HG02840 (cell line): ENCODE data around the gene ABHD14A.

Experiments used
- ATAC-seq: cut with Tn5 transposase; IDR thresholded peaks from one replicate; pipeline ENCODE4 v1.9.1; 2021; ENCODE audit warnings: mild to moderate bottlenecking, moderate library complexity, moderate number of reproducible peaks; ENCODE audit not compliant: unreplicated experiment, low FRiP score

The ABHD14A gene

DNA sequence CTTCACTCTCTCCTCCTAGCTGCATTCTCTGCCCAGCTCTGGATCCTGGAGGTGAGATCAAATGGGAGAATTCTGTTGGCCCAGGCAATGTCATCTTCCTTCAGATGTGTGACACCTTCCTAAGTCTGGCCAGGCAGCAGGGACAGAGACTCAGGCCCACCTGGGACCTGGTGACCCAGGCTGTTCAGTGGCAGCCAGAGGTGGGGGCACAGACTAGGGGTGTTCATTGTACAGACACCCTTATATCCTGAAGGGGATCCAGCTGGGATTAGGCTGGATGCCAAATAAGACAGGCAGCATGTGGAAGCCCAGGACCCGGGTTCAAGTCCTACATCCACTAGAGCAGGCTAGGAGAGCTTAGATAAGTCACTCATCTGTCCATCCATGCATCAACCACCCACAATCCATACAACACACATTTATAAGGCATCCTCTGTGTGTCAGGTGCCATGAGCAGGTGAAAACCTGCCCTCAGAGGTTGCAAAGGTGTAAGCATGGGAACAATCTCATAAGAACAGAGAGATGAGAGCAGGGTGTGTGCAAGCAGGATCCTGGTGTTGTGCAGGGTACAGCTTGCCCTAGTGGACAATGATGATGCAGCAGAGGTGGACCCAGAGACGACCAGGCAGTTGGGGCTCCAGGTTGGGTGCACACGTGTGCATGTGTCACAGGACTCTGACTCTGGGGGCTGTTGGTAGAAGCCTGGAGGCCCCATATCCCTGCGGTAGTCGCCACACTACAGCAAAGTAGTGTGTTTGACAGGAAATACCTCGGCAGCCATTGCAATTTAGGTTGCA is 39.1 kb downstream of the ABHD14A start:
- no peak for ATAC-seq

DNA sequence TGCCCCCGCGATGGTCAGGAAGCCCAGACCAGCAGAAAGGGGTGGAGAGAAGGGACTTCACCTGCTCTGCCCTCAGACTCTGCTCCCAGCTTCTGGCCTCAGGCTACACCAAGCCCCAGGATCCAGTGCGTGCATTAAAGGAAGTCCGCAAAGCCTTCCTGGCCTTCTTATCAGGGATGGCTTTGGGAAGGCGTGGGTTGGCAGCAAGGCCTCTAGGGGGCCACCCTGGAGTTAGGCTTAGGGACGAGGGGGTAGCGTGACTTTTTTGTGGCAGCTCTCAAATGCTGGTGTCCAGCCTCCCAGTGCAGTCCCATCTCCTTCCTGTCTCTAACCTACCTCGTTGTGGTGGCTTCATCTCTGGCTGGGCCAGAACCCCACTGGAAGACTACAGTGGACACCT is 39.7 kb downstream of the ABHD14A start:
- ATAC-seq: no peak

DNA sequence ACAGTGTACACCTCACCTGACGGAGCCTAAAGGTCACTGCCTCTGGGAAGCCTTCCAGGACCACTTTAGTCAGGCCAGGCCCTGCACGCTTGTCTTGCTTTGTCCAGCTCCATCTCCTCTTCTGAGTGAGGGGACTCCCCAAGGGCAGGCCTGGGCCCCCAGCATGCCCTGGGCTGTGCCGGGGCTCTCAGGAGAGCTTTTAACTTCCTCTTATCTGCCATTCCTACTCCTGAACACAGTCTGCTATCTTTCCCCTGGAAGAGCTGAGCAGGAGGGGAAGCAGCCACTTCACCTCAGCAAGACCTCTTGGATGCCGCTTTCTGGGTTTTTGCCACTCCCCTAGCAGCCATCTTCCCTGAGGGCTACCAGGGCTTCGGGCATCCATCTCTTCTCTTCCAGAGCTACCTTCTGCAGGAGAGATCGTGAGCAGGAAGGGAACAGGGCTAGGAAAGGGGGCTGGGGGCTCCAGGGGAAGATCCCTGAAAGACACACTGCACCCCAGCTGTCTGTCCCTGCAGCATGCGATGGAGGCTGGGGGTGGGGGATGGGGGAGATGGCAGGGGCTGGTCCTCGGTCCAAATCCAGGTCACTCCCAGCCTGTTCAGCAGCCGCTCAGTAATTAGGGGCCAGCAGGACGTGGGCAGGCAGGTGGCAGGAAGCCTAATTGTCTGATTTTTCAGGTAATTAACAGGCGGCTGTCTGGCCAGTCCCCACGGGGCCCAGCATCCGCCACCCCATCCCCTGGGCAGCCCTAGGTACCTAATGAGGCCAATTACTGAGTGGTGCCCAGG is 40.8 kb downstream of the ABHD14A start:
- ATAC-seq: no peak

DNA sequence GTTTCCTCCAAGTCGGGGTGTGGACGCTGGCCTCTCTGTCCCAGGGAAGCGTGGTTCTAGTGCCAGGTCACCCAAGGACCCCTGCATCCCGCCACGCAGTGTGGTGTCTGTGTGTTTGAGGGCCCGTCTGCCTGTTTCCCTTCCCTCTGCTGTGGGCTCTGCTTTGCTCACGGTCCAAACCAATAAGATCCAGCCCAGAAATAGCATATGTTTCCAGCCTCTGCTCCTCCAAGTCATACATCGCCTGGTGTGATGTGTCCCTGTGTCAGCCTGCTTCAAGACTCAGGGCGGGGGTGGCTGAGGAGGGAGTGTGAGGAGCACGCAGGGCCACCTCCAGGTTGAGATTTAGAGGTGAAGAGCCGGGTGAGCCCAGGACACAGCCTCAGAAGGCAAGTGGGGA is 42.7 kb downstream of the ABHD14A start:
- no peak for ATAC-seq

DNA sequence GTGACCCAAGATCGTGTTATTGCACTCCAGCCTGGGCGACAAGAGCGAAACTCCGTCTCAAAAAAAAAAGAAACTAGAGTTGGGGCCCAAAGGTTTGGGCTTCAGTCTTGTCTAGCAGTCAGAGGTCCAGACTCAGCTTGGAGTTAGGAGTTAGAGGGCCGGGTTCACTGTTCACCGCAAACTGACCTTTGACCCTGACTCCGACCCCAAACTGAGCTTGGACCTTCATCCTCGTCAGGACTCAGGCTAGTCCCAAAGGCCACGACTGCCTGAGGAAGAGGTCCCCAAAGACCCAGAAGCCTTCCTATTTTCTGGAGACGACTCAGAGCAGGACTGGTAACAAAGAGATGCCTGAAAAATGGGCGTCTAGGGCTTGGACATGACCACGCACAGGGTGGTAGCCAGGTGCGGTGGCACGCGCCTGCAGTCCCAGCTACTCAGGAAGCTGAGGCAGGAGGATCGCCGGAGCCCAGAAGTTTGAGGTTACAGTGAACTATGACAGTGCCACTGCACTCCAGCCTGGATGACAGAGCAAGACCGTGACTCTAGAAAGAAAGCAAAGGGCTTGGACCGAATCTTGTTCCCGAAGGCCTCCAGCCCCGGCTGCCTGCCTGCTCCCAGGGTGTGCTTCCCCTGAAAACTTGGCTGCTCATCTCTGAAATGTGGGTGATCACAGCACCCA is 43.6 kb downstream of the ABHD14A start:
- ATAC-seq: no peak

DNA sequence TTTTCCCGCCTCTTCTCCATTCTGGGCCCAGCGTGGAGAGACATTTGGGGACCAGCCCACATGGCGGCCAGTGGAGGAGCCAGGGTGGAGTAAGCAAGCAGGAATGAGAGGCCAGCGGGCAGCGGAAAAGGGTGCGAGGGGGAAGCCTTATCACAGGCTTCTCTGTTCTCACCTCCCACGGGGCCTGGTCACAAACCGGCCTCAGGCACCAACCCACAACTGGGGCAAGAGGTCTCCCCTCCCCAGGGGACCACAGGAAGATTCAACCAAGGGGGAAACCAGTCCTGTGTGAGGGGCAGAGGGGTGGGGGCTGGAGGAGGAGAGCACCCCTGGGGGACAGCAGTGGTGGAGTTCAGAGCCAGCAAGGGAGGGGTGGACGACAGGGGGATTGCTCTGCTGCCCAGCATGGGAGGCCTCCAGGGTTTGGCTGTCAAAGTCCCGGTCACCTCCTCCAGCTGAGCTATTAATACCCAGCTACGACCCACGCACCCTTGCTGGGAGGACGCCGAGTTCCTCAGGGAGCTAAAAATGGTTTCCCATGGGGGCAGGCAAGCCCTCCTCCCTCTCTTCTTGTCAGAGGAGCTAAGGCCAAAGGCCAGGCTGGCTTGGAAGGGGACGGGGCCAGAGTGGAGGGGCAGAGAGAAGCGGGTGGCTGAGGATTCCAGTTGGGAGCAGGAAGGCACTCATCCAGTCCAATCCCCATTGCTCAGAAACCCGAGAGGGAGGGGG is 44.7 kb downstream of the ABHD14A start:
- no peak for ATAC-seq

DNA sequence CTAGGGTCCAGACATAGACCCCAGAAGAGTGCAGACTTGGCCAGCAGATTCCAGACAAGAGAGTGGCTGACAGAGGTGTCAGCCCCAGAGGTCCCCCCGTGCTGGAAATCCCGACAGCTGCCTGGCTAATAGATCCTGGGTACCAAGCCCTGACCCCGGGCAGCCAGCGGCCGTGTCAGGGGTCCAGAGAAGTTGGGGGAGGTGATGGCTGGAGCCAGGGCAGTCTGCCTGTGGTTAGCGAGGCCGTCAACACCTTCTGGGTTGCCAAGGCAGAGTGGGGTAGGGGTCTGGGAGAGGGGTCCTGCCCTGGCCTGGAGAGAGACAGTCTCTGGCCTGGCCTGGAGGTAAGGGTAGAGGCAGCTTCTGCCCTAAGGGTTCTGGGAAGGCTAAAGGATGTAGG is 45.9 kb downstream of the ABHD14A start:
- no peak for ATAC-seq

DNA sequence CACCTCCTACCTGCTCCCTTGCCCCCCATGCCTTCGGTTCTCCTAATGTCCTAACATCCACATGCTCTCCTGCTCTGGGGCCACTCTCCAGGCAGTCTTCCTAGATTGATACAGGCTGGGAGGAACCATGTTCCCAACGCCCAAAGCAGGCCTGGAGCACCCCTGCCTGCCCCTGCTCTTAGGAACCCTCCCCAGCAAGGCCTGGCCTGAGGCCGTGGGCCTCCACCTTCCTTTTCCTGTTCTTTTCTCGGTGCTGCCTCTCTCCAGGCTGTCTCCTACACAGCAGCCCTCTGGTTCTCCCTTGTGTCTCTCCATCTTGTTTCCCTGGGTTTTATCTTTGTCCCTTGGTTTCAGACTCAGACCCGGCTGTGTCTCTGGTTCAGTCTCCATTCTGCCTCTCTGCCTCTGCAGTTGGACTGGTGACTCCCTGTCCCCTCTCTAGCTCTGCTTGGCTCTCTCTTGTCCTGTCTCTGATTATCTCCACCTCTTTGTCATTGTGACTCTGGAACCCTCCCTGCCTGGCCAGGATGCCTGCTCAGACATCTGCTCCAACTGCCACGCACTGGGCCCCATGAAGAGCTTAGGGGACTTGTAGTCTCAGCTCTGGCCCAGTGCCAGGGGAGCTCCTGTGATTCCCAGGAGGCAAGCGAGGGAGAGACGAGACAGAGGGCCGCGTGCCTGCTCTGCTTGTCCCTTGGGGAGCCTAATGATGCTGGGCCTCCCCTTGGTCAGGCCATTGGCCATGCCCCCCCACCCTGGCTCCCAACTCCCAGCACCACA is 46.8 kb downstream of the ABHD14A start:
- ATAC-seq: no peak

DNA sequence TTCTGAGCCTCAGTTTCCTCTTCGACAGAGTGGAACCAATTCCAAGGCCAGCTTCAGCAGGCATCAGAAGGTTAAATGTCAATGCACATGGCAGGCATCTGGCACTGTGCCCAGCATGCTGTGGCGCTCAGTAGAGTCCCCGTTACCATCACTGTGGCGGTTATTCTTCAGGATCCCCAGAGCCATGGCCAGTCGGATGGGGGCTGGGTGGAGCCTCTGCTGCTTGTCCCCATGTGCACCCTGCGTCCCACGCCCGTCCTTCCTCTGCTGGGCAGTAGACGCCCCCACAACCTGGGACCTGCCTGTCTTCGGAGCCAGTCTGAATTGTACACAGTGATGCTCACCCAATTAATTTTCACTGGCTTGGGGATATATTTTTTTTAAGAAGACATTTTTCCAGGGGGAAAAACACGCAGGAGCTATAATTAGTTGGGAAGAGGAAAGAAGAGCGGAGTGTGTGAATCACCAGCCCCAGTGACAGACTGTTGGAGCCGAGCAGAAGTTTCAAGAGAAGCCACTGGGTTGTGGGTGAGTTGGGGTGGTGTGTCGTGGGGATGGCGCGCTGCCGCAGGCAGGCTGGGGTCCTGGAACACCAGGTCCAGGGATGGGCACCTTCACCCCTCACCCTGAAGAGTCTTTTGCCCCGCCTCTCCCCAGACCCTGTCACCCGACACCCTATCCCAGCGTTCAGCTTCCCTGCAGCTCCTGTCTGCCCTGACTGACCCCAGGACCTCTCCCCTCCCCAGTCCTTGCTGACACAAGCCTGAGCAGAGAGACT is 47.6 kb downstream of the ABHD14A start:
- ATAC-seq: no peak

DNA sequence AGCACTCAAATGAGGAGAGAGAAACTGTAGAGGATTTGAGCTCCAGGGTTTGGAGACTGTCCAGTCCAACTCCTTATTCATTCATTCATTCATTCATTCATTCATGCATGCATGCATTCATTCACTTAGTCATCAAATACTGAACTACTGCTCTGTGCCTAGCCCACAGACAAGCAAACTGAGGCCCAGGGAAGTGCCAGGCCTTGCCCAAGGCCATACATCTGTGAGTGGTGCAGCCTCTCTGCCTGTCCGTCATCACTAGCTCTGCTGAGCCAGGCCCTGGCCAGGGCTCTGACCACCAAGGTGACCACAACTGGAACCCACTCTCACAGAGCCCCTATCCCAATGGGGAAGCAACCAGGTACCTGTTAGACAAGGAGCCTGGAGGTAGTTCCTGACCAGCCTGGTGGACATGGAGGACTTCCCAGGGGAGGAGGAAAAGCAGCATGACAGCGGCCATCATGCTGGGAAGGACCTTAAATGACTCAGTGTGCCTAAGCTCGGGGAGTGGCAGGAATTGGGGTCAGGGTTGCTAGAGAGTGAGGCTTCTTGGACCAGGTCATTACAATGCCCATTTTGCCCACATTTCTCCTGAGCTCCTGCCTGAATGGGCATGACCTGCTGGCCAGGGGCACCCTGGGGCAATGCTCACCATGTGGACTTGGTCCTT is 48.4 kb downstream of the ABHD14A start:
- ATAC-seq: no peak

DNA sequence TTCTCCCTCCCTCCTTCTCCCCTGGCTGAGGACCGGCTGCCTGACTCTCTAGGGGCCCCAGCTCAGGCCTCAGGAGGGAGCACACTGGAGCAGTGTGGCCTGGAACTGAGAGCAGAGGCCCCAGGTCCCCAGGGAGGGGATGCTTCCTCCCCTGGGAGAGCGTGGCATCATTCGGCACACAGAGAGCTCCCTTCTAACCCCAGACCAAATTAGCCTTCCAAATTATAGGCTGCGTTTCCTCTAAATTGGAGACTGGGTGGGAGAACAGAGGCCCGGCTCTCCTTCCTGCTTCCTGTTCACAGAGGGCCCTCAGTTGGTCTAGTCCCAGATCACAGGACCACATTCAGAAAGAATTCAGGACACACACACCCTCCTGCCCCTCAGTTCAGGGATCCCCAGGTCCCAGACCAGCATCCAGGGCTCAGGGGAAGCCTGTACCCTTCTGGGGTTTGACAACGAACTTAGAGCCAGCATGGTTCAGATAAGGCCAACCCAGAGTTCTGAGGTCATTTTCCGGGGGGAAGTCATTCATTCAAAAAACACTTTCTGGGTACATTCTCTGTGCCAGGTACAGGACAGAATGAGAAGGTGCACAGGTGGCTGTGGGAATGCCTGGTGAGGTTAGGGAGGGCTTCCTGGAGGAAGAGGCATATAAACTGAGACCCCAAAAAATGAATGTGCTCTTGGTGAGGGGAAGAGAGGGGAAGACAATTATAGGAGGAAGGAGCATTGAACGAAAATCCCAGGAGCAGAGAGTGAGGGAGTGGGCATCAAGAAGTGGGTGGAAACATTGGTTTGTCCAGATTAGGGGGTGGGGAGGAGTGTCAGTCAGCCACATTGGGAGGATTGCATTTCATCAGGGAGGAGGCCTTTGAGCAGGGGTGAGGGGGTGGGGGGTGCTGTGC is 49.2 kb downstream of the ABHD14A start:
- no peak for ATAC-seq

DNA sequence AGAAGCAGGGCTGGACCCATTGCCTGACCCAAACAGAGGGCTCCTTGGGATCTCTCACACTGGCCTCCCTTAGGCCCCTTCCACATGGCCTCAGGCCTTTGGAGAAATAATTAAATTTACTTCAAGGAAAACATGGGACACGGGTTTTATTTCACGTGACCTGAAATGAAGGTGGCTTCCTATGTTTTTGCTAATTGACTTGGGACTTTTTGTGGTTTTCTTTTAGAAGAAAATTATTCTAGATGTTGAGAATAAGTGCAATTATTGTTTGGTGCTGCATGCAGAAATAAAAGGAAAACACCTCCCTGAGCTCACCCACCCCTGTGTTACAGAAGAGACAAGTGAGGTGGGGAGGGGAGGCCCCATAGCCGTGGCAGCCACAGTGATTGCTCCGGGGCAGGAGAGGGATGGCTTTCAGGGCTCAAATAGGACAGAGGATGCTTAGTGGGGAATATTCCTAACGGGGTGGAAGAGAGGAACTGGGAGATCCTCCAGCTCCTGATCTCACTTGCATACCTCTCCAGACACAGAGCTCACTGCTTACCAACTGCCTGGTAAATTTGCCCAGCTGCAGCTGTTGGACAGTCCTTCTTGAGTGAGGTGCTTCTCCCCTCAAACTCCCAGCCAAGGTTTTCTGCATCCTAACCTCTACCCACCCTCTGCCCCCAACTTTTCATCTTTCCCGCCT is 50.0 kb downstream of the ABHD14A start:
- ATAC-seq: no peak

DNA sequence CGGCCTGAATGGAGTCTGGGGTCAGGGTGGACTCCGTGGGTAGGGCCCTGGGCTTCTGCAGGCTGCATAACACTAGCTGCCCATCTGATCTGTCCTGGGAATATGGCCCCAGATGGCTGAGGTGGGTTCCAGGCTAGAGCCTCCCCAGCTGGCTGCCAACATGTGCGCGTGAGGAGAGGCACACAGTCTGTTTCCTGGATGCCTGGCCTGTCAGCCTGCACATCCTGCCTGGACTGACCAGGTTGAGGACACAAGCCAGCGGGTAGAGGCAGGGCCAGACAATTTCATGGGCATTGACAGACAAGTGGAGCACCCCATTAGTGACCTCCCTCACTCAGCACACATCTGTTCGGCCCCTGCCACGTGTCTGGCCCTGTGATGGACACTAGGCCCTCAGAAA is 50.6 kb downstream of the ABHD14A start:
- ATAC-seq: no peak

DNA sequence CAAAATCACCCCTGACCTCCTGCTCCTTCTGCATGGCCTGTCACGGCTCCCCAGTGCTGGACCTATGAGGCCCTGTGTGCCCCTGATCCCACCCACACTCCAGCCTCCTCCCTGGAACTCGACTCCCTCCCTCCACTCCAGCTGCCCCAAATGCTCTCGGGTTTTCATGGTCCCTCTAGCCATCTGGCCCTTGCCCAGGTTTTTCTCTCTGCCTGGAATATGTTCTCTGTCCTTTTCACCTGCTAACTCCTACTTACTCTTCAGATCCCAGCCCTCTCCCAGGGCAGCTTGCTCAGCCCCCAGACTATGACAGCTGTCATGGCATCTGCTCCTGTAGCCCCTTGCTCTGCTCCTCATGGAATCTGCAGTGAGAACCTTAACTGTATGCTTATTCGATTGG is 51.2 kb downstream of the ABHD14A start:
- ATAC-seq: no peak

DNA sequence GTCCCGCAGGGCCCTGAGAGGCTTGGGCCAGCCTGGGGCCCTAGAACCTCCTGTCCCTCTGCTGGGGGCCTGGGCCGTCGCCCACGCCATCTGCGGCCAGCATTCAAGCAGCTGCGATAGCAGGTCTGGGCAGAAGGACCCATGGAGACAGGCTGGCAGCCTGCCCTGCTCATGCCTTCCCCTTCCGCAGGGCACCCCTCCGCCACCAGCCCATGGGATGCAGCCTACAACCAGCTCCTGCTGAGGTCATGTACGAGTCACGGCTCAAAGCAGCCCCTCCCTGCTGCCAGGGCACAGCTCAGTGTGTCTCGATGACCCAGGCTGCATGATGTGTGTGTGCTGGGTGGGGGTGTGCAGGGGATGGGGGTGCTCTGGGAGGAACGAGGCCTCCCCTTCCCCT is 53.7 kb downstream of the ABHD14A start:
- no peak for ATAC-seq

DNA sequence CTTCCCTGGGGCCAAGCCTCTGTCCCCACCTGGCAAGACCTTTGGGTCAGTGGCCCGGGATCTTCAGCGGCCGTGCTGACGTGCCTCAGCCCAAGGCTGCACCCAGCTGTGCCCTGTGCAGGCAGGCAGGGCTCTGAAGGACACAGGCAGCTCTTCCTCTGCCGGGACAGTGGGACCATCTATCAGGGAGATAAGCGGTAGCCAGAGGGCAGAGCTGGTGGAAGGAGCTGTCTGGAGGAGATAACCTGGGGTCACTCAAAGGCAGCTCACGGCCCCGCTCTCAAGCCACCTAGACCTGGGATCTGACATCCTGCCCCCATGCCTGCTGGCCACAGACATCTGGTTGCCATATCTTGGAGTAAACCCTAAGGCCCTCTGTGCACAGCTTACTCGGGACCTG is 54.2 kb downstream of the ABHD14A start:
- ATAC-seq: no peak

DNA sequence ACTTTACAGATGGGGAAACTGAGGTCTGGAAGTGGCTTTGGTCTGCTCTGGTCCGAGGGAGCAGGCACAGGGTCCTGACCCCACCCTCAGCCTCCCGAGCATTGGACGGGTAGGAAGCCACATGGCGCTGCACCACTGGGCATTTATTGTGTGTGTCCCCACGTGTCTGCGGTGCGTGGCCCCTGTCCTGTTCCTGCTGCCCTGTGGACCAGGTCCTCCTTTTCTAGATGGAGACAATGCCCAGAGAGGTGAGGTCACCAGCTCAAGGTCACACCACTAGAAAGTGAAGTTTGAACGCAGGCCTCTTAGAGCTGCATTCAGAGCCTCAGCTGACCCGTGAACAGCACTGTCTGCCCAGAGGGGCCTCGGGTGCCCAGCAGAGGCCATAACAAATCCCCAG is 54.7 kb downstream of the ABHD14A start:
- ATAC-seq: no peak
